ENCODE measurements around the gene RFX6. TPM values are rescaled to one million over a fixed set of nuclear protein-coding genes. Genes with fewer than 3 reads are reported as not detected.

RFX6 gene
- total and polyA plus RNA-seq, 7 donors: 0.16 to 1.8 (median 0.46) TPM; not detected in 4

DNA sequence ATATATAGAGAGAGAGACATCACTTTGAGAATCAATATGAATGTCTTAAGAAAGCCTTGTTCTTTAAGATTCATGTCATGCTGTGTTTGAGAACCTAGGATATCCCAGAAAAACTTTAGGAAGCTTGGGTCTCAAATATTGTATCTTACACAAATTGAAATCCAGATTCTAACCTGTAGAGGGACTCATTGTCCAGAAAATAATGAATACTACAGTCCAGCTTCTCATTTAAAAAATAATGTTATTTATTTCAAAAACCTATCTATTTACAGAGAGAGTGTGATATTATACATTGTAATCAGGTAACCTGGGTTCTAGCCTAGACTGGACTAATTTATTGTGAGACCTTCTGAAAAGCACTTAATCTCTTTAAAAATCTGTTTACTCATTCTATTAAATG lies 4.2 kb downstream of the RFX6 start:
- intact Hi-C loops (cut with DNase I): no loop called here

DNA sequence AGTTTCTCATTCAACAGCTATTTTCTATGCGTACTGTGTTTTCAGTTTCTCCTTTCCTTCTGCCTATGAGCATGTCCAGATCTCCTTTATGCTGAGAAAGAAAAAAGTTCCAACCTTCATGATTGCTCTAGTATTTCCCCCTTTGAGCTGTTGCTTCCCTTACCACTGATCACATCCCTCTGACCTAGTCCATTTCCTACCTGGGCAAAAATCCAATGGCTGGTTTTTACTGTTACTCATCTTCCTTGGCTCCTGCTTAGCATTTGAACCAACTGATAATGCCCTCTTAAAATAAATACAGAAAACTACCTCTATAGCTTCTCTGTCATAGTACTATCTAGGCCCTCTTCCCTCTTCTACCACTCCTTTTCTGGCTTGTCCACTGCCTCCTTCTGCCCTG lies 6.0 kb downstream of the RFX6 start:
- no peak overlapping the region for H3K27ac ChIP-seq
- no peak for DNase-seq
- H3K4me3 ChIP-seq: no peak overlapping the region
- peaks cover 0 to 3% (median 0%) of the 10 kb centered on the region in 3 donors for H3K27me3 ChIP-seq
- H3K36me3 ChIP-seq: no peaks in the 10 kb centered on the region
- 73 to 78% methylated on average over 1 of the region's 1 CpG for WGBS, 2 donors
- intact Hi-C loops (cut with DNase I): no loop called here
- no peaks in the 10 kb centered on the region for H3K4me1 ChIP-seq
- TF ChIP-seq POLR2AphosphoS5 (IDR thresholded peaks at IDR 0.05): no peak
- no peak for TF ChIP-seq EP300 (IDR thresholded peaks at IDR 0.05)
- TF ChIP-seq, protein P1, sequence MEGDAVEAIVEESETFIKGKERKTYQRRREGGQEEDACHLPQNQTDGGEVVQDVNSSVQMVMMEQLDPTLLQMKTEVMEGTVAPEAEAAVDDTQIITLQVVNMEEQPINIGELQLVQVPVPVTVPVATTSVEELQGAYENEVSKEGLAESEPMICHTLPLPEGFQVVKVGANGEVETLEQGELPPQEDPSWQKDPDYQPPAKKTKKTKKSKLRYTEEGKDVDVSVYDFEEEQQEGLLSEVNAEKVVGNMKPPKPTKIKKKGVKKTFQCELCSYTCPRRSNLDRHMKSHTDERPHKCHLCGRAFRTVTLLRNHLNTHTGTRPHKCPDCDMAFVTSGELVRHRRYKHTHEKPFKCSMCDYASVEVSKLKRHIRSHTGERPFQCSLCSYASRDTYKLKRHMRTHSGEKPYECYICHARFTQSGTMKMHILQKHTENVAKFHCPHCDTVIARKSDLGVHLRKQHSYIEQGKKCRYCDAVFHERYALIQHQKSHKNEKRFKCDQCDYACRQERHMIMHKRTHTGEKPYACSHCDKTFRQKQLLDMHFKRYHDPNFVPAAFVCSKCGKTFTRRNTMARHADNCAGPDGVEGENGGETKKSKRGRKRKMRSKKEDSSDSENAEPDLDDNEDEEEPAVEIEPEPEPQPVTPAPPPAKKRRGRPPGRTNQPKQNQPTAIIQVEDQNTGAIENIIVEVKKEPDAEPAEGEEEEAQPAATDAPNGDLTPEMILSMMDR (IDR thresholded peaks at IDR 0.05): no peak
- TF ChIP-seq POLR2A (IDR thresholded peaks at IDR 0.05): no peak
- H3K9me3 ChIP-seq: no peaks in the 10 kb centered on the region

More for the DNA sequence above, 4.2 kb downstream of the RFX6 start:
- TF ChIP-seq POLR2AphosphoS5 (IDR thresholded peaks at IDR 0.05) (no peak), POLR2A (IDR thresholded peaks at IDR 0.05) (no peak), EP300 (IDR thresholded peaks at IDR 0.05) (no peak)
- TF ChIP-seq, protein P1 (IDR thresholded peaks at IDR 0.05): no peak
- Histone ChIP-seq H3K36me3 (no peaks in the 10 kb centered on the region), H3K9me3 (no peaks in the 10 kb centered on the region), H3K27me3 (peaks cover 9 to 21% (median 16%) of the 10 kb centered on the region in 3 donors), H3K27ac (no peak overlapping the region), H3K4me3 (no peak overlapping the region), H3K4me1 (peaks cover 0 to 14% (median 14%) of the 10 kb centered on the region in 4 donors)
- DNase-seq: no peak

DNA sequence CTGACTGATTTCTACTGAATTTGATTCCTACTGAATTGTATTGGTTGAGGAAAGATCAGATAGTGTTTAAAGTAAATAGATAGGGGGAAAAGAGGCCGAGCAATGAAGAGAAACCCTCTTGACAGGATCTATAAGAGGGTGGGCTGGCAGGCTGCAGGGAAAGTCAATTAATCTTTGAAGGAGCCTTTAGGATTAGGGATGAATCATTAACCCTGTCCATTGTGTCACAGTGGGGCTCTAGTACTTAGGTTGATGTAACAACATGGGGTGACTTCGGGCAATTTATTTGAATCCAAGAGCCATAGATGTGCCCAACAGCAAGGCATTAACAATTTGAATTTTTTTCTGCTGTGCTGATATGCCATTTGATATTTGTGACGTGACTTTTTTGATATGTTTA lies 7.5 kb downstream of the RFX6 start:
- TF ChIP-seq, protein P1 (IDR thresholded peaks at IDR 0.05): no peak
- TF ChIP-seq POLR2A (IDR thresholded peaks at IDR 0.05): no peak
- no peak for TF ChIP-seq EP300 (IDR thresholded peaks at IDR 0.05)
- no peak for TF ChIP-seq POLR2AphosphoS5 (IDR thresholded peaks at IDR 0.05)
- Histone ChIP-seq H3K27ac (no peak overlapping the region), H3K4me1 (no peaks in the 10 kb centered on the region), H3K4me3 (no peak overlapping the region), H3K27me3 (no peaks in the 10 kb centered on the region), H3K9me3 (no peaks in the 10 kb centered on the region), H3K36me3 (no peaks in the 10 kb centered on the region)
- 87 to 91% methylated on average over 3 of the region's 3 CpGs for WGBS, 2 donors
- DNase-seq: no peak
- intact Hi-C loops (cut with DNase I): no loop called here

DNA sequence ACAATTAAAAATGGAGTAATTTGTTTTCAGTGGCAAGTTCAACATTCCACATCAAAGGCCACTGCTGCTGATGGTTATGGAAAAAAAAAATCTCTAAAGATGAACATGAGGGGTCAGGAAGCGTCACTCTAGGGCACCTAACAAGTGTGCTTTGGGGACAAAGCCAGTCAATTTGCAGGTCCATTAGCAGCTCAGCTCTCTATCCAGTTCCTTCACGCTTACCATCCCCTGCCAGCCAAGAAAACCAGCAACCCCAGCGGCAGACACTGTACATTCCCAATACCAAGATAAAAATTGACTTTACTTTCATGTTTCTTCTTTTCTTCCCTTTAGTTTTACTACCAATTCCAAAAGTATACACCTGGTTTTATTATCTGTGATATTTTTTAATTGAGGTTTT lies 10.1 kb downstream of the RFX6 start:
- Histone ChIP-seq H3K36me3 (no peaks in the 10 kb centered on the region), H3K4me1 (no peaks in the 10 kb centered on the region), H3K27ac (no peak overlapping the region), H3K9me3 (no peaks in the 10 kb centered on the region), H3K4me3 (no peak overlapping the region), H3K27me3 (no peaks in the 10 kb centered on the region)
- intact Hi-C loops (cut with DNase I): no loop called here
- TF ChIP-seq, protein P1 (IDR thresholded peaks at IDR 0.05): no peak
- no peak for TF ChIP-seq POLR2AphosphoS5 (IDR thresholded peaks at IDR 0.05)
- no peak for TF ChIP-seq EP300 (IDR thresholded peaks at IDR 0.05)
- no peak for TF ChIP-seq POLR2A (IDR thresholded peaks at IDR 0.05)
- DNase-seq: no peak
- WGBS, 2 donors: 80 to 89% methylated on average over 3 of the region's 3 CpGs

DNA sequence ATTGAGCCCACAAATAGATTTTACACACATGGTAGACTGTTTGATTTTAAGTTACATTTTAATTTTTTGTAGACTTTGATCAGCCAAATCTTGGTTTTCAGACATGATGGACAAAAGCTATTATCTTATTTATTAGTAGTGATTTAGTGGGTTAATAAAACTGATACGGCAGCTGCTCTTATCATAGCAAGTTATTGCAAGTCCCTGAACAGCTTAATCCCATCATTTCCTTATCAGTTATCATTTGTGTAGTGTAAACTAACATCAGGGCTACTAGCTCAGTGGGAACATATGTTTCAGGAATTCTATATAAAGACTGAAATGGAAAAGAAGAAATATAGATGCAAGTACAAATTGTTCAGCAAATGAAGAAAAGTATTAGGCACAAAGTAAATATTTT lies 10.9 kb downstream of the RFX6 start:
- H3K9me3 ChIP-seq: no peaks in the 10 kb centered on the region
- H3K4me1 ChIP-seq: no peaks in the 10 kb centered on the region
- no peak overlapping the region for H3K4me3 ChIP-seq
- intact Hi-C loops (cut with DNase I): no loop called here
- WGBS, 2 donors: 16 to 40% methylated on average over 1 of the region's 1 CpG
- no peaks in the 10 kb centered on the region for H3K36me3 ChIP-seq
- DNase-seq: no peak
- H3K27me3 ChIP-seq: no peaks in the 10 kb centered on the region
- TF ChIP-seq POLR2A (IDR thresholded peaks at IDR 0.05) (no peak), POLR2AphosphoS5 (IDR thresholded peaks at IDR 0.05) (no peak), EP300 (IDR thresholded peaks at IDR 0.05) (no peak)
- TF ChIP-seq, protein P1 (IDR thresholded peaks at IDR 0.05): no peak
- H3K27ac ChIP-seq: no peak overlapping the region
